ENCODE data around the gene CD4.
"Not testable (repeated sequence)": the region's sequence is repeated elsewhere in the genome, so short reads cannot be mapped to it uniquely, and the experiment has no call there.

Gene CD4

GRCh38 chr12:6847676-6848075, 58.3 kb downstream of the CD4 start:
- no peak for DNase-seq (ENCODE audit: low read depth)

- no peak for DNase-seq (ENCODE audit: low read depth)
Observed at GRCh38 chr12:6849427-6849826, 60.1 kb downstream of the CD4 start.

GRCh38 chr12:6849976-6850560, 60.7 kb downstream of the CD4 start:
- DNase-seq (ENCODE audit: low read depth): no peak

GRCh38 chr12:6850796-6851152, 61.4 kb downstream of the CD4 start:
- no peak for DNase-seq (ENCODE audit: low read depth)

- peak; percentile 99 for DNase-seq (ENCODE audit: low read depth)
Observed at GRCh38 chr12:6851153-6851920, 62.0 kb downstream of the CD4 start, which contains the start of gene CDCA3. Gene CDCA3 (minus strand): TSS chr12:6851286. CDS start chr12:6850952, 334 bp downstream.

- peak; percentile 100 for DNase-seq (ENCODE audit: low read depth)
Observed at GRCh38 chr12:6851921-6852650, 62.8 kb downstream of the CD4 start, which contains the start of gene USP5. Gene USP5 (plus strand): TSS chr12:6852150. CDS start chr12:6852180, 30 bp downstream.

- DNase-seq (ENCODE audit: low read depth): peak; percentile 76
Observed at GRCh38 chr12:6852651-6853354, 63.5 kb downstream of the CD4 start.

GRCh38 chr12:6853626-6854025, 64.3 kb downstream of the CD4 start:
- DNase-seq (ENCODE audit: low read depth): no peak

GRCh38 chr12:6854036-6854435, 64.7 kb downstream of the CD4 start:
- no peak for DNase-seq (ENCODE audit: low read depth)

- no peak for DNase-seq (ENCODE audit: low read depth)
Observed at GRCh38 chr12:6855322-6855721, 66.0 kb downstream of the CD4 start.

- DNase-seq (ENCODE audit: low read depth): no peak
Observed at GRCh38 chr12:6858799-6859198, 69.5 kb downstream of the CD4 start.

- no peak for DNase-seq (ENCODE audit: low read depth)
Observed at GRCh38 chr12:6860116-6860515, 70.8 kb downstream of the CD4 start.

GRCh38 chr12:6860942-6861341, 71.6 kb downstream of the CD4 start:
- DNase-seq (ENCODE audit: low read depth): no peak

- DNase-seq (ENCODE audit: low read depth): no peak
Observed at GRCh38 chr12:6861391-6861790, 72.1 kb downstream of the CD4 start.

- DNase-seq (ENCODE audit: low read depth): no peak
Observed at GRCh38 chr12:6863033-6863432, 73.7 kb downstream of the CD4 start.

- peak; percentile 28 for DNase-seq (ENCODE audit: low read depth)
Observed at GRCh38 chr12:6863586-6864321, 74.4 kb downstream of the CD4 start.

GRCh38 chr12:6865307-6865706, 76.0 kb downstream of the CD4 start:
- not testable (repeated sequence) for DNase-seq (ENCODE audit: low read depth)

GRCh38 chr12:6866163-6866919, 77.0 kb downstream of the CD4 start:
- DNase-seq (ENCODE audit: low read depth): no peak

GRCh38 chr12:6866920-6867412, 77.6 kb downstream of the CD4 start:
- no peak for DNase-seq (ENCODE audit: low read depth)

GRCh38 chr12:6867413-6868210, 78.3 kb downstream of the CD4 start, which contains the start of gene TPI1:
Gene TPI1 (plus strand): TSS chr12:6867531. CDS start chr12:6867567, 36 bp downstream.
- peak; percentile 84 for DNase-seq (ENCODE audit: low read depth)

Measured in EH (cell line).